Keratinocyte (primary cell): Measurements from ENCODE around the gene LHX4. TPM values are rescaled to one million over a fixed set of nuclear protein-coding genes. Genes with fewer than 3 reads are reported as not detected.

Experiments used
- DNase-seq: peaks from one replicate; pipeline ENCODE4 v3.0.0-alpha.2; 2011; ENCODE audit warnings: low read depth, missing footprints, low spot score
- FAIRE-seq: peaks from 2 replicates; lab custom pipeline; 2011; peaks lifted over from hg19 to GRCh38; lab: Jason Lieb, UNC
- H2AFZ ChIP-seq: 2 replicates; pipeline ENCODE4 v1.6.0; 2012; ENCODE audit warnings: low read length, control low read depth, inconsistent platforms; ENCODE audit not compliant: control insufficient read depth
- H3K27ac ChIP-seq: 2 replicates; pipeline ENCODE4 v1.5.1; 2011; ENCODE audit warnings: low read length; ENCODE audit not compliant: control insufficient read depth, insufficient read depth
- H3K27me3 ChIP-seq: 3 replicates; pipeline ENCODE4 v1.6.0; 2011; ENCODE audit warnings: low read length; ENCODE audit not compliant: control insufficient read depth, insufficient read depth; ENCODE audit errors: extremely low read depth
- H3K36me3 ChIP-seq, 2 experiments: 2 replicates in 1 of 2; 3 replicates in 1 of 2; pipeline ENCODE4 v1.5.1; 2011; ENCODE audit warnings: low read length in 2 of 2, mild to moderate bottlenecking in 1 of 2; ENCODE audit not compliant: control insufficient read depth in 2 of 2, insufficient read depth in 2 of 2; ENCODE audit errors: extremely low read depth in 1 of 2
- H3K4me1 ChIP-seq: 3 replicates; pipeline ENCODE4 v1.5.1; 2011; ENCODE audit warnings: low read length; ENCODE audit not compliant: control insufficient read depth, insufficient read depth; ENCODE audit errors: extremely low read depth
- H3K4me2 ChIP-seq: 3 replicates; pipeline ENCODE4 v1.6.0; 2011; ENCODE audit warnings: low read depth, low read length; ENCODE audit not compliant: control insufficient read depth, insufficient read depth; ENCODE audit errors: extremely low read depth
- H3K4me3 ChIP-seq, 3 experiments: fragments of 200-600 bp in 1 of 3; sonication (generic) in 1 of 3; 2 replicates in 2 of 3; 3 replicates in 1 of 3; pipeline ENCODE4 v1.5.1; 2011 to 2016; ENCODE audit warnings: low read length in 3 of 3, mild to moderate bottlenecking in 3 of 3, control low read depth in 2 of 3, inconsistent platforms in 1 of 3, low read depth in 1 of 3, mixed read lengths in 1 of 3, mixed run types in 1 of 3, moderate library complexity in 1 of 3; ENCODE audit not compliant: control insufficient read depth in 2 of 3, insufficient read depth in 2 of 3; ENCODE audit errors: extremely low read depth in 1 of 3
- H3K79me2 ChIP-seq: 2 replicates; pipeline ENCODE4 v1.6.0; 2012; ENCODE audit warnings: low read length; ENCODE audit not compliant: control insufficient read depth, insufficient read depth
- H3K9ac ChIP-seq: 3 replicates; pipeline ENCODE4 v1.6.0; 2011; ENCODE audit warnings: low read length; ENCODE audit not compliant: control insufficient read depth, insufficient read depth; ENCODE audit errors: extremely low read depth
- H3K9me1 ChIP-seq: 3 replicates; pipeline ENCODE4 v1.6.0; 2011; ENCODE audit warnings: low read length; ENCODE audit not compliant: control insufficient read depth, insufficient read depth; ENCODE audit errors: extremely low read depth
- H3K9me3 ChIP-seq: 2 replicates; pipeline ENCODE4 v1.5.1; 2012; ENCODE audit warnings: low read depth, low read length; ENCODE audit not compliant: control insufficient read depth
- H4K20me1 ChIP-seq: 3 replicates; pipeline ENCODE4 v1.6.0; 2011; ENCODE audit warnings: low read length; ENCODE audit not compliant: control insufficient read depth, insufficient read depth; ENCODE audit errors: extremely low read depth
- EZH2 ChIP-seq: IDR thresholded peaks from one replicate; pipeline ENCODE4 v1.6.1; 2012; ENCODE audit warnings: inconsistent platforms, mild to moderate bottlenecking, low read length, moderate library complexity
- dilution Hi-C: fragments of 300-500 bp; cut with MboI; formaldehyde crosslinking; loops from one replicate; pipeline ENCODE4 v1.7.0; 2020; ENCODE audit warnings: low sequenced_read_pairs; ENCODE audit not compliant: extremely low pct_ligation_motif_present
- polyA plus RNA-seq, 5 experiments: library from polyadenylated mRNA; depleted of rRNA in 3 of 5; stranded (reverse) in 3 of 5; stranded (forward) in 1 of 5; unstranded in 1 of 5; fragments of >200 nt; gene quantifications; 1 replicate in 1 of 5; 2 replicates in 3 of 5; 3 replicates in 1 of 5; pipeline versions ENCODE4 v1.2.1 to v1.2.3, GENCODE V29; 2011 to 2012; ENCODE audit warnings: missing spikeins in 2 of 5, low read depth in 1 of 5, low replicate concordance in 1 of 5
- TF ChIP-seq, protein P1 (sequence below), 3 experiments: IDR thresholded peaks in 1 of 3; conservative IDR thresholded peaks in 1 of 3; optimal IDR thresholded peaks in 1 of 3; 2 replicates in 2 of 3; 3 replicates in 1 of 3; pipeline versions ENCODE3 to v1.5.1; 2011; ENCODE audit warnings: low read length in 3 of 3, mild to moderate bottlenecking in 3 of 3, moderate library complexity in 2 of 3, control low read depth in 1 of 3, inconsistent platforms in 1 of 3; ENCODE audit not compliant: insufficient read depth in 2 of 3; ENCODE audit errors: extremely low read depth in 1 of 3

The LHX4 gene
- polyA plus RNA-seq, 1 donor (not counting 4 experiments of a cell fraction or from before 2014, with no cell fraction given), result not detected

DNA sequence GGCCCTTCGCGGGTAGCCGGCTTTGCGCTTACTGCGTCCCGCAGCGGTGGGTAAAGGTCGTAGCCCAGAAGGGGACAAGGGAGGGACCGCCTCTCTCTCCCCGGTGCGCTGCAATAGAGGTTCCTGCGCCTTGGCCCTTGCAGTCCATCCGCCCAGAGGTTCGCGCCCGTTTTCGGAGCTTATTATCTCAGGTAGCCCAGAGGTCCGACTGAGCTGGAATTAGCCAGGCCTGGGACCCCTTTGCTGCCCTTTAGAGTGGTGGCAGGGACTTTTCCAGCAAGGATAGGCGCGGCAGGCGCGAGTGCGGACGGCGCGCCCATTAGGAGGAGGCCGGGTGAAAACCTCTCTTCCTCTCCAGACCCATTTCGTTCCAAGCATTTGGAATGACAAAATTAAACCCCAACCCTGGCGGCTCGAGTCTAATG is 5.0 kb downstream of the LHX4 start:
- Histone ChIP-seq H3K79me2 (no peaks in the 10 kb centered on the region), H3K9me3 (no peaks in the 10 kb centered on the region), H3K4me2 (peak overlapping the region; percentile 37), H3K36me3 (no peaks in the 10 kb centered on the region), H3K27me3 (peaks cover 98% of the 10 kb centered on the region), H3K4me1 (peaks cover 17% of the 10 kb centered on the region), H3K9ac (no peak overlapping the region), H2AFZ (no peak overlapping the region), H3K4me3 (no peak overlapping the region), H3K9me1 (no peaks in the 10 kb centered on the region), H4K20me1 (no peaks in the 10 kb centered on the region), H3K27ac (no peak overlapping the region)
- DNase-seq (no peak), FAIRE-seq (no peak)
- dilution Hi-C loops, result no loop called here
- TF ChIP-seq EZH2, result no peak
- TF ChIP-seq, protein P1, sequence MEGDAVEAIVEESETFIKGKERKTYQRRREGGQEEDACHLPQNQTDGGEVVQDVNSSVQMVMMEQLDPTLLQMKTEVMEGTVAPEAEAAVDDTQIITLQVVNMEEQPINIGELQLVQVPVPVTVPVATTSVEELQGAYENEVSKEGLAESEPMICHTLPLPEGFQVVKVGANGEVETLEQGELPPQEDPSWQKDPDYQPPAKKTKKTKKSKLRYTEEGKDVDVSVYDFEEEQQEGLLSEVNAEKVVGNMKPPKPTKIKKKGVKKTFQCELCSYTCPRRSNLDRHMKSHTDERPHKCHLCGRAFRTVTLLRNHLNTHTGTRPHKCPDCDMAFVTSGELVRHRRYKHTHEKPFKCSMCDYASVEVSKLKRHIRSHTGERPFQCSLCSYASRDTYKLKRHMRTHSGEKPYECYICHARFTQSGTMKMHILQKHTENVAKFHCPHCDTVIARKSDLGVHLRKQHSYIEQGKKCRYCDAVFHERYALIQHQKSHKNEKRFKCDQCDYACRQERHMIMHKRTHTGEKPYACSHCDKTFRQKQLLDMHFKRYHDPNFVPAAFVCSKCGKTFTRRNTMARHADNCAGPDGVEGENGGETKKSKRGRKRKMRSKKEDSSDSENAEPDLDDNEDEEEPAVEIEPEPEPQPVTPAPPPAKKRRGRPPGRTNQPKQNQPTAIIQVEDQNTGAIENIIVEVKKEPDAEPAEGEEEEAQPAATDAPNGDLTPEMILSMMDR (optimal IDR thresholded peaks at IDR 0.05 in 1 of 3, IDR thresholded peaks at IDR 0.05 in 1 of 3, conservative IDR thresholded peaks at IDR 0.05 in 1 of 3; ENCODE audit: extremely low read depth in 1 of 3, insufficient read depth in 2 of 3, low read length in 3 of 3), result no peak

DNA sequence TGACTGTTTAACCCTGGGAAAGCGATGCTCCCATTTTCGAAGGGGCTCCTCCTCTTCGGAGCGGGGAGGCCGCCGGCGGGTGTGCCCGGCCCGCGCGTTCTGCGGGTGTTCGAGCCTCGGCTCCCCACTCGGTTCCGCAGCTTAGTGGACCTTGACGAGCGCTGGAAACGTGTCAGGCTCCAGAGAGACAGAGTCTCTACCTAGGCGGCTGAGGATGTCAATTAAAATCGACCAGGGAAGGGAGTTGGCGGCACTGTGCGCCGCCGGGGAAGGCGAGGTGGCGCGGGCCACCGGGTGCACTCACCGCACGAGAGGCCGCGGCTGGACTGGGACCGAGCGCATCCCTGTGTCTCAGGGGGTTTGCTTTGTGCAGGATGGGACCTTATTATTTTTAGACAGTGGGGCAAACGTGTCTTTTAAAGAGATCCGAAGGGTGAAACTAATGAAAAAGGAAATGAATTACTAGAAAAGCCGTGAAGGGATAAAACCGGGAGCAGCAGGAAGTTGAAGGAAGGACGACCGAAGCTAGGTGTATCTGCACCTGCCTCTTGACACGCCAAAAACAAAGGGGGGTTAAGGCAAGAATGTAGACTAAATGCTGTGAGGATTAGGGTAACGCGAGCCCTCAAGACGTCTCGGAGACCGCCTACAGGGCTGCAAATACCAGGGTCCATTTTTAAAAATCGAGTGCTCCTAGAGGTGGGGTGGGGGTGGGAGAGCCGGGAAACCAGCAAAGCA is 5.6 kb downstream of the LHX4 start:
- DNase-seq, result no peak
- peak; percentile 72 for TF ChIP-seq EZH2
- TF ChIP-seq, protein P1 (optimal IDR thresholded peaks at IDR 0.05 in 1 of 3, IDR thresholded peaks at IDR 0.05 in 1 of 3, conservative IDR thresholded peaks at IDR 0.05 in 1 of 3; ENCODE audit: extremely low read depth in 1 of 3, insufficient read depth in 2 of 3, low read length in 3 of 3), result no peak
- Histone ChIP-seq H3K36me3 (no peaks in the 10 kb centered on the region), H4K20me1 (no peaks in the 10 kb centered on the region), H3K9me1 (no peaks in the 10 kb centered on the region), H3K9me3 (no peaks in the 10 kb centered on the region), H3K4me2 (no peak overlapping the region), H2AFZ (no peak overlapping the region), H3K4me3 (no peak overlapping the region), H3K79me2 (no peaks in the 10 kb centered on the region), H3K27ac (no peak overlapping the region), H3K4me1 (peaks cover 13% of the 10 kb centered on the region), H3K9ac (no peak overlapping the region), H3K27me3 (peaks cover 96% of the 10 kb centered on the region)
- FAIRE-seq, result no peak
- dilution Hi-C loops, result no loop called here
